SK-N-SH treated with all-trans-retinoic acid at 6 μM for 48 hours (cell line): ENCODE data around the gene SNX18.

ENCODE experiments used
- ATAC-seq: fragments of 200-7000 bp; cut with Tn5 transposase; 3 replicates; pipeline ENCODE4 v1.9.1; 2020; ENCODE audit warnings: mild to moderate bottlenecking, moderate library complexity
- ARNTL ChIP-seq: fragments of 450-650 bp; formaldehyde crosslinking; IDR thresholded peaks from 2 replicates; pipeline ENCODE4 v1.5.0; 2020; ENCODE audit warnings: low read depth, mild to moderate bottlenecking, moderate library complexity, borderline replicate concordance
- BACH2 ChIP-seq: fragments of 250-450 bp; sonication (Bioruptor Pico); IDR thresholded peaks from 2 replicates; pipeline ENCODE4 v1.9.0; 2021; ENCODE audit warnings: mild to moderate bottlenecking, borderline replicate concordance
- CREB5 ChIP-seq: fragments of 250-450 bp; sonication (Bioruptor Pico); IDR thresholded peaks from 2 replicates; pipeline ENCODE4 v1.5.1; 2020; ENCODE audit warnings: low read depth, mild to moderate bottlenecking, moderate library complexity
- CSDC2 ChIP-seq: fragments of 250-450 bp; sonication (Bioruptor Pico); IDR thresholded peaks from 2 replicates; pipeline ENCODE4 v1.5.0; 2020; ENCODE audit warnings: mild to moderate bottlenecking, moderate library complexity
- ESRRG ChIP-seq: fragments of 250-450 bp; sonication (Bioruptor Pico); IDR thresholded peaks from 2 replicates; pipeline ENCODE4 v1.6.1; 2021; ENCODE audit warnings: mild to moderate bottlenecking
- GLIS3 ChIP-seq: fragments of 250-450 bp; sonication (Bioruptor Pico); IDR thresholded peaks from 2 replicates; pipeline ENCODE4 v1.5.0; 2020; ENCODE audit warnings: mild to moderate bottlenecking, moderate library complexity
- ISL1 ChIP-seq: fragments of 250-450 bp; sonication (Bioruptor Pico); IDR thresholded peaks from 2 replicates; pipeline ENCODE4 v2.1.2; 2022; ENCODE audit warnings: mild to moderate bottlenecking, moderate library complexity
- OSR1 ChIP-seq: fragments of 250-450 bp; sonication (Bioruptor Pico); IDR thresholded peaks from 2 replicates; pipeline ENCODE4 v1.8.0; 2022; ENCODE audit warnings: moderate library complexity, mild to moderate bottlenecking, inconsistent platforms
- PATZ1 ChIP-seq: fragments of 250-450 bp; sonication (Bioruptor Pico); IDR thresholded peaks from 2 replicates; pipeline ENCODE4 v1.8.0; 2020; ENCODE audit warnings: mild to moderate bottlenecking, moderate library complexity, borderline replicate concordance
- POU6F1 ChIP-seq: fragments of 250-450 bp; sonication (Bioruptor Pico); IDR thresholded peaks from 2 replicates; pipeline ENCODE4 v1.8.0; 2021; ENCODE audit warnings: low read depth, mild to moderate bottlenecking, moderate library complexity, borderline replicate concordance
- PPARA ChIP-seq: fragments of 250-450 bp; sonication (Bioruptor Pico); IDR thresholded peaks from 2 replicates; pipeline ENCODE4 v1.5.0; 2020; ENCODE audit warnings: mild to moderate bottlenecking, borderline replicate concordance
- RARB ChIP-seq: fragments of 250-450 bp; sonication (Bioruptor Pico); IDR thresholded peaks from 2 replicates; pipeline ENCODE4 v1.8.0; 2021; ENCODE audit warnings: mild to moderate bottlenecking, moderate library complexity
- SNAI2 ChIP-seq: fragments of 250-450 bp; sonication (Bioruptor Pico); IDR thresholded peaks from 2 replicates; pipeline ENCODE4 v1.5.0; 2020; ENCODE audit warnings: mild to moderate bottlenecking, moderate library complexity
- TCF4 ChIP-seq: fragments of 250-450 bp; sonication (Bioruptor Pico); IDR thresholded peaks from 2 replicates; pipeline ENCODE4 v1.8.0; 2021; ENCODE audit warnings: mild to moderate bottlenecking, moderate library complexity, borderline replicate concordance
- TOX ChIP-seq: fragments of 250-450 bp; sonication (Bioruptor Pico); IDR thresholded peaks from 2 replicates; pipeline ENCODE4 v1.8.0; 2021; ENCODE audit warnings: mild to moderate bottlenecking, moderate library complexity, borderline replicate concordance
- ZC3H10 ChIP-seq: fragments of 250-450 bp; sonication (Bioruptor Pico); IDR thresholded peaks from 2 replicates; pipeline ENCODE4 v1.5.1; 2021; ENCODE audit warnings: mild to moderate bottlenecking, moderate library complexity
- ZFP3 ChIP-seq: fragments of 250-450 bp; sonication (Bioruptor Pico); IDR thresholded peaks from 2 replicates; pipeline ENCODE4 v1.5.0; 2020; ENCODE audit warnings: mild to moderate bottlenecking, moderate library complexity
- ZFP30 ChIP-seq: fragments of 450-650 bp; formaldehyde crosslinking; IDR thresholded peaks from 2 replicates; pipeline ENCODE4 v1.5.0; 2022; ENCODE audit warnings: mild to moderate bottlenecking, moderate library complexity
- ZNF565 ChIP-seq: fragments of 450-650 bp; formaldehyde crosslinking; conservative IDR thresholded peaks from 2 replicates; pipeline ENCODE4 v1.5.0; 2020; ENCODE audit warnings: low read depth, mild to moderate bottlenecking, moderate library complexity
- ZNF70 ChIP-seq: fragments of 450-650 bp; formaldehyde crosslinking; IDR thresholded peaks from 2 replicates; pipeline ENCODE4 v1.5.0; 2020; ENCODE audit warnings: mild to moderate bottlenecking, moderate library complexity
- ZNF8 ChIP-seq: fragments of 450-650 bp; formaldehyde crosslinking; IDR thresholded peaks from 2 replicates; pipeline ENCODE4 v1.5.0; 2020; ENCODE audit warnings: mild to moderate bottlenecking, moderate library complexity
- TF ChIP-seq, protein P1 (sequence below): fragments of 250-450 bp; sonication (Bioruptor Pico); IDR thresholded peaks from 2 replicates; pipeline ENCODE4 v1.5.0; 2020; ENCODE audit warnings: mild to moderate bottlenecking, moderate library complexity
- TF ChIP-seq, protein P2 (sequence below): fragments of 250-450 bp; sonication (Bioruptor Pico); IDR thresholded peaks from 2 replicates; pipeline ENCODE4 v1.5.1; 2021; ENCODE audit warnings: mild to moderate bottlenecking, moderate library complexity

SNX18 gene

DNA sequence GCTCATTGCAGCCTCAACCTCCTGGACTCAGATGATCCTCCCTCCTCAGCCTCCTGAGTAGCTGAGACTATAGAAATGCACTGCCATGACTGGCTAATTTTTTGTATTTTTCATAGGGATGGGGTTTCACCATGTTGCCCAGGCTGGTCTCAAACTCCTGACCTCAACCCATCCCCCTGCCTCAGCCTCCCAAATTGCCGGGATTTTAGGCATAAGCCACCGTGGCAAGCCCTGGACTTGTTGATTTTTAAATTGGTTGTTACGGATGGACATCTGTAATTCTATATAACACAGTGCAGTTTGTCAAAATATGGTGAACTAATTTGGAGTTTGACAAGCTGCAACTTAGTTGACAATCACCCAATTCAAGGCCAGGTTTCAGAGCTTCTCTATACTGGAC lies 22.7 kb downstream of the SNX18 start:
- TF ChIP-seq SNAI2 (CRISPR knock-in tag) (no peak), TOX (CRISPR knock-in tag) (no peak), OSR1 (no peak), CREB5 (CRISPR knock-in tag) (no peak), PPARA (CRISPR knock-in tag) (no peak), POU6F1 (CRISPR knock-in tag) (no peak), ZNF565 (CRISPR knock-in tag) (no peak), BACH2 (CRISPR knock-in tag) (no peak), ZFP3 (no peak), CSDC2 (CRISPR knock-in tag) (no peak), PATZ1 (CRISPR knock-in tag) (no peak), ISL1 (CRISPR knock-in tag) (no peak), ZFP30 (CRISPR knock-in tag) (no peak)
- TF ChIP-seq, protein P1, sequence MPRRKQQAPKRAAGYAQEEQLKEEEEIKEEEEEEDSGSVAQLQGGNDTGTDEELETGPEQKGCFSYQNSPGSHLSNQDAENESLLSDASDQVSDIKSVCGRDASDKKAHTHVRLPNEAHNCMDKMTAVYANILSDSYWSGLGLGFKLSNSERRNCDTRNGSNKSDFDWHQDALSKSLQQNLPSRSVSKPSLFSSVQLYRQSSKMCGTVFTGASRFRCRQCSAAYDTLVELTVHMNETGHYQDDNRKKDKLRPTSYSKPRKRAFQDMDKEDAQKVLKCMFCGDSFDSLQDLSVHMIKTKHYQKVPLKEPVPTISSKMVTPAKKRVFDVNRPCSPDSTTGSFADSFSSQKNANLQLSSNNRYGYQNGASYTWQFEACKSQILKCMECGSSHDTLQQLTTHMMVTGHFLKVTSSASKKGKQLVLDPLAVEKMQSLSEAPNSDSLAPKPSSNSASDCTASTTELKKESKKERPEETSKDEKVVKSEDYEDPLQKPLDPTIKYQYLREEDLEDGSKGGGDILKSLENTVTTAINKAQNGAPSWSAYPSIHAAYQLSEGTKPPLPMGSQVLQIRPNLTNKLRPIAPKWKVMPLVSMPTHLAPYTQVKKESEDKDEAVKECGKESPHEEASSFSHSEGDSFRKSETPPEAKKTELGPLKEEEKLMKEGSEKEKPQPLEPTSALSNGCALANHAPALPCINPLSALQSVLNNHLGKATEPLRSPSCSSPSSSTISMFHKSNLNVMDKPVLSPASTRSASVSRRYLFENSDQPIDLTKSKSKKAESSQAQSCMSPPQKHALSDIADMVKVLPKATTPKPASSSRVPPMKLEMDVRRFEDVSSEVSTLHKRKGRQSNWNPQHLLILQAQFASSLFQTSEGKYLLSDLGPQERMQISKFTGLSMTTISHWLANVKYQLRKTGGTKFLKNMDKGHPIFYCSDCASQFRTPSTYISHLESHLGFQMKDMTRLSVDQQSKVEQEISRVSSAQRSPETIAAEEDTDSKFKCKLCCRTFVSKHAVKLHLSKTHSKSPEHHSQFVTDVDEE (CRISPR knock-in tag): no peak

DNA sequence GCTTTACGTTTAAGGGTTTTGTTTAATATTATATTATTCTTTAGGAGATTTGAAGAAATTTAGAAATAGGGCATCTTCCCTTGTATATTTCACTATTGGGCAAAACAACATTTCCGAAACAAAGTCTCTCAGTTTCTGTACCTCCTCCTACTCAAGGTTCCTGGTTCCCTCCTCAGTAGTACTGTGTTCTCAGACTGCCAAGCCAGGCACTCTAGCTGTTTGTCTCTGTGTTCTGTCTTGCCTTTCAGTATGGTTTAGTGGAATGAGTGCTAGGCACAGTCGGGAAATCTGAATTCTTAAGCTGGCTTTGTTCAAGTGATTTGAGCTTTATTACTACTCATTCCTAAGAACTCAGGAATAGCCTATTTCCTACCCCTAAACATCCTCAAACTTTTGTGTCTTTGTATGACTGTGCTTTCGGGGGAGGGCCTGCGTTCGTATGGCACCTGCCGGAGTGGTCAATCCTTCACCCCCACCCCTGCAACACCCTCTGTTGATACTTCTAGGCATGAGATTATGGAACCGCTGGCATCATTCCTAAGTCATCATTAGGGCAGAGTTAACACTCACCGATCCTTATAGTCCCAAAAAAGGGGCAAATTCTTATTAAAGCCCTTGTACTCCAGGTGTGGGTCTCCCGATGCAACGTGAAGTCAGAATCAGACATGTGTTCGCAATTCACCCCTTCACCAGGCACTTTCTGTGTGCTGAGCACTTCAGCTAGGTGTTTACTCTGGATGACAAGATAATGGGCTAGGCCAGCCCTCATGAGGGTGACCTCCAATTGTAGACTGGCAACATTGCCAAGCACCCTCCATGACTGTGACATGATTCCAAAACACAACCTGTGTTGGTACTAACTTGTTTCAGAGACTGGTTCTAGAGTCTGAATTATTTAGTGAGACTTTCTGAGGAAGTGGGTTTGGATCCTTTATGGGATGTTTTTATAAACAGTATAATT lies 24.5 kb downstream of the SNX18 start:
- ATAC-seq: no peak
- TF ChIP-seq TCF4 (CRISPR knock-in tag) (no peak), ZNF8 (CRISPR knock-in tag) (no peak), RARB (CRISPR knock-in tag) (no peak), ARNTL (CRISPR knock-in tag) (no peak), ZNF565 (CRISPR knock-in tag) (no peak), OSR1 (no peak), CSDC2 (CRISPR knock-in tag) (no peak), ESRRG (no peak), ZNF70 (CRISPR knock-in tag) (no peak), PPARA (CRISPR knock-in tag) (no peak), ISL1 (CRISPR knock-in tag) (no peak), ZC3H10 (CRISPR knock-in tag) (no peak), GLIS3 (no peak), TOX (CRISPR knock-in tag) (no peak), PATZ1 (CRISPR knock-in tag) (no peak), POU6F1 (CRISPR knock-in tag) (no peak)
- TF ChIP-seq, protein P2, sequence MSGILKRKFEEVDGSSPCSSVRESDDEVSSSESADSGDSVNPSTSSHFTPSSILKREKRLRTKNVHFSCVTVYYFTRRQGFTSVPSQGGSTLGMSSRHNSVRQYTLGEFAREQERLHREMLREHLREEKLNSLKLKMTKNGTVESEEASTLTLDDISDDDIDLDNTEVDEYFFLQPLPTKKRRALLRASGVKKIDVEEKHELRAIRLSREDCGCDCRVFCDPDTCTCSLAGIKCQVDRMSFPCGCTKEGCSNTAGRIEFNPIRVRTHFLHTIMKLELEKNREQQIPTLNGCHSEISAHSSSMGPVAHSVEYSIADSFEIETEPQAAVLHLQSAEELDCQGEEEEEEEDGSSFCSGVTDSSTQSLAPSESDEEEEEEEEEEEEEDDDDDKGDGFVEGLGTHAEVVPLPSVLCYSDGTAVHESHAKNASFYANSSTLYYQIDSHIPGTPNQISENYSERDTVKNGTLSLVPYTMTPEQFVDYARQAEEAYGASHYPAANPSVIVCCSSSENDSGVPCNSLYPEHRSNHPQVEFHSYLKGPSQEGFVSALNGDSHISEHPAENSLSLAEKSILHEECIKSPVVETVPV (CRISPR knock-in tag): no peak

More for the DNA sequence above, 22.7 kb downstream of the SNX18 start:
- no peak for ATAC-seq
